GM18867 (cell line): ENCODE results near the gene CCDC150.
"Not testable (repeated sequence)": the region's sequence is repeated elsewhere in the genome, so short reads cannot be mapped to it uniquely, and the experiment has no call there.

ENCODE experiments used
- ATAC-seq: cut with Tn5 transposase; IDR thresholded peaks from one replicate; pipeline ENCODE4 v1.9.1; 2021; ENCODE audit warnings: mild to moderate bottlenecking, moderate library complexity; ENCODE audit not compliant: unreplicated experiment

CCDC150 gene

GRCh38 chr2:196710056-196710455 lies 70.5 kb downstream of the CCDC150 start:
- not testable (repeated sequence) for ATAC-seq

- no peak for ATAC-seq
These were observed 72.1 kb downstream of the CCDC150 start for GRCh38 chr2:196711625-196712024.

DNA sequence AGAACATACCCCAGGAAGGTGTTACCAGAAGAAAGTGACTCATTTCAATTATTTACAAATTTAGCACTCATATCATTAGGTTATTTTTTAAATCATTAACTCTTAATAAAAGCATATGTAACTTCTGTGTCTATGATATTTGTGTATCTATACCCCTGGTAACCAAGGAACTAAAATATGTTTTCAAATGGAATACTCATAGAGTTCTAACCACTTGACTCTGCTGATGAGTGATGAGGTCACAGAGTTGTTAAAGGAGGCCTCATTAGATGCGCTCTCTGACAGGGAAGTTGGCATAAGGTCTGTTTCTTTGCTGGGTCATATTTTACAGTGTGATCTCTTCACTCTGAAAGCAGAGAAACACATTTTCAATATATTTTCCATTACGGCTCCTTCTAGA lies 73.4 kb downstream of the CCDC150 start:
- ATAC-seq, result no peak

GRCh38 chr2:196718419-196719109 lies 79.0 kb downstream of the CCDC150 start:
- no peak for ATAC-seq

DNA sequence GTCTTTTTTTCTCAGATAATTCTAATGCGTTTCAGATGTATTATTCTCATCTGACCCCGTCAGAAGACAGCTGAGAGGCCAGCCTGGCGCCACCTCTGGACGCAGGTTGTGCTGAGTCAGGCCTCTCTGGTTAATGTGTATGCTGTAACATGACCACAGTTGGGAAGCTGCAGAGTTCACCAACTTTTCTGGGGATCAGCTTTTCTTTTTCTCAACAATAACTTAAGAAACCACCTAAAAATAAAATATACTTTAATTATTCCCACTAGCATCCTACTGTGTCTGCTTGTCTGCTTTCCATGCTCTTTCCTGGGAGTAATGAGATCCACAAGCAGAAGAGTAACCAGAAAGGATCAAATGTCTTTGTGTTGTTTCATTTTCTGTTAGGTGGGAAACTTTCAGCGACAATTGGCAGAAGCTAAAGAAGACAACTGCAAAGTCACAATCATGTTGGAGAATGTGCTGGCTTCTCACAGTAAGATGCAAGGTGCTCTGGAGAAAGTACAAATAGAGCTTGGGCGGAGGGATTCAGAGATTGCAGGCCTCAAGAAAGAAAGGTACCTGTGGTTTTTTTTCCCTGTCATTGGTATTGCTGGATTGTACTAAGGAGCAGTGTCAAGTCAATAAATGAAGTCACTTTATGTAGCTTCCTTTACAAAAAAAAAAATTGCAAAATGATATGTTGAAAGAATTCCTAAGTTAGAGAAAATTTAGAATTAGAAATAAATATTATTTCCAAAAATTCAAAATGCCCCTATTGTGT lies 79.8 kb downstream of the CCDC150 start:
- no peak for ATAC-seq

- no peak for ATAC-seq
These were observed 84.1 kb downstream of the CCDC150 start for GRCh38 chr2:196723571-196723970.

GRCh38 chr2:196725218-196725617 lies 85.7 kb downstream of the CCDC150 start:
- no peak for ATAC-seq

DNA sequence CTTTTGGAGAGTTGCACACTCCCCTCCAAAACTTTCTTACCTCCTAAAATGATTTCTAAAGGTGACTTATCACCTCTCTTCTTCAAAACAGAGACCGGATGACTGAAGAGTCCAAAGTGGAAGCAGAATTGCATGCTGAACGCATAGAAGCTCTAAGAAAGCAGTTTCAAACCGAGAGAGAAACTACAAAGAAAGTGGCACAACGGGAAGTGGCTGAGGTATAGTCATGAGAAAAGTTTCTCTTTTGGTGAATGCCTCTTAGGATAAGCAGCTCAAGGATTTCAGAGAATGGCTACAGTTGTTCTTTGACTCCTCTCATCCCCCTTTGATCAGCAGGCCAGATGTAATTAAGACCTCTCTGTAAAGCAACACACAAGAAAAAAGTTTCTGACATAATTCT lies 86.4 kb downstream of the CCDC150 start:
- peak; percentile 97 for ATAC-seq

DNA sequence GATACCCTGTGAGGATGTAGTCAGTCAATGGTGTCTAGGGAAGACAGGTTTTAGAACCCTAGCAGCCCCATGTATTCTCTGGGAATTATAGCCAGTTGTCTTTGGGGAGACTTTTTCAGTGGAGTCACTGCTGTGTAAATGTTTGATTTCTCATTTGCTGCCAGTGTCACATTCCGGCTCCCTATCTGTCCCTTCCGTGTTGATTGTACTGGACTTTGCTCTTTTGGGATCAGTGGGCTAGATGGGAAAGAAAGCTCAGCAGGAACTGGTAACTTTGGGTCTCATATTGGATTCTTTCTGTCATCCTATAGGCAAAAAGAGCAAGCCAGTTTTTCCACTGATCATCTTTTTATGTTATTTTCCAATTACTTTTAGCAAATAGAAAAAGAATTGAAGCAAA lies 89.9 kb downstream of the CCDC150 start:
- ATAC-seq, result no peak

- not testable (repeated sequence) for ATAC-seq
These were observed 97.1 kb downstream of the CCDC150 start for GRCh38 chr2:196736646-196737045.

GRCh38 chr2:196737046-196737445 lies 97.5 kb downstream of the CCDC150 start:
- ATAC-seq, result no peak

GRCh38 chr2:196739031-196739430 lies 99.5 kb downstream of the CCDC150 start:
- ATAC-seq, result no peak

DNA sequence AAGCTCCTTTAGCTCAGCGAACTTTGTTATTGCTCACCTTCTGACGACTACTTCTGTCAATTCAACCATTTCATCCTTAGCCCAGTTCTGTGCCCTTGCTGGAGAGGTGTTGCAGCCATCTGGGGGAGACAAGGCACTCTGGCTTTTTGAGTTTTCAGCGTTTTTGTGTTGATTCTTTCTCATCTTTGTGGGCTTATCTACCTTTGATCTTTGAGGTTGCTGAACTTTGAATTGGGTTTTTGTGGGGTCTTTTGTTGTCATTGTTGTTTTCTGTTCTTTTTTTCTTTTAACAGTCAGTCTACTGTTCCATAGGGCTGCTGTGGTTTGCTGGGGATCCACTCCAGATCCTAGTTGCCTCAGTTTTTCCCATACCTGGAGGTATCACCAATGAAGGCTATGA lies 102.7 kb downstream of the CCDC150 start:
- no peak for ATAC-seq

- no peak for ATAC-seq
These were observed 103.2 kb downstream of the CCDC150 start for GRCh38 chr2:196742685-196743084.

DNA sequence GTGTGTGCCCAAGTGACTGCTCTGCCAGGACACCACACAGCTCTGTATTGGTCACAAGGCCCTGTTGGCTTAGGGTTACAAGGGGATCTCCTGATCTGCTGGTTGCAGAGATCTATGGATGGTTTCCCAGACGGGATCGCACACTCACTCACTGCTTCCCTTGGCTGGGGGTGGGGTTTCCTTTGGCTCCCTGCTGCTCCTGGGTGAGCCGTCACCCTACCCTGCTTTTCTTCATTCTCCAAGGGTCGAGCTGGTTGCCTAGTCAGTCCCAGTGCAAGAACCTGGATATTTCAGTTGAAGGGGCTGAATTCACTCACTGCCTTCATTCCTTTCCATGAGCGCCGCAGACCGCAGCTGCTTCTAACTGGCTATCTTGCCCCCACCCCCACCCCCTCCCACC lies 103.7 kb downstream of the CCDC150 start:
- ATAC-seq, result no peak

DNA sequence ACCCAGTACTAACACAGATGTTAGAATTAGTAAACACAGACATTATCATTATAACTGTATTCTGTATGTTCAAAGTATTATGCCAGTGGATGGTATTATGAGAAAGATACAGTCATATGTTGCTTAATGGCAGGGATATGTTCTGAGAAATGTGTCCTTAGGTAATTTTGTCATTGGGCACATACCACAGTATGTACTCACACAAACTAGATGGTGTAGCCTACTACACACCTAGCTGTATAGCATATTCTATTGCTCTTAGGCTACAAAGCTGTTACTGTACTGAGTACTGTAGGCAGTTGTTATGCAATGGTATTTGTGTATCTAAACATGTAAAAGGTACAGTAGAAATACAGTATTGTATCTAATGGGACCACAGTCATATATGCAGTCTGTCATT lies 106.2 kb downstream of the CCDC150 start:
- ATAC-seq, result no peak

DNA sequence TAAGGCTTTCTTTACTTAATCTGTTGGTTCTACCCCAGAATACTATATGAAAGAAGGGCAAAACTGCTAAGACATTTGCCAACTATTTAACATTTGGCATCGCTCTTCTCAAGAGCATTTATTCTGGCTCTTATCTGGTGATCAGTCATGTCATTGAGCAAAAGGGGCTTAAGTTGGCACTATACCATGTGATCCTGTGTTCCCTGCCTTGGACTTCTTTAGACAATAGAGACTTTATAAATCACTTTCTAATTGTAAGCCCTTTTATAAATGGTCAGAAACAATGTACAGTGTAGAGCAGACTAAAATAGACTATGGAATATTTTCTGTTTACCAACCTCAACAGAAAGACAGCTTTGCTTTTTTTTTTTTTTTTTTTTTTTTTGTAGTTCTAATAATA lies 107.9 kb downstream of the CCDC150 start:
- no peak for ATAC-seq

GRCh38 chr2:196748123-196748522 lies 108.6 kb downstream of the CCDC150 start:
- no peak for ATAC-seq

DNA sequence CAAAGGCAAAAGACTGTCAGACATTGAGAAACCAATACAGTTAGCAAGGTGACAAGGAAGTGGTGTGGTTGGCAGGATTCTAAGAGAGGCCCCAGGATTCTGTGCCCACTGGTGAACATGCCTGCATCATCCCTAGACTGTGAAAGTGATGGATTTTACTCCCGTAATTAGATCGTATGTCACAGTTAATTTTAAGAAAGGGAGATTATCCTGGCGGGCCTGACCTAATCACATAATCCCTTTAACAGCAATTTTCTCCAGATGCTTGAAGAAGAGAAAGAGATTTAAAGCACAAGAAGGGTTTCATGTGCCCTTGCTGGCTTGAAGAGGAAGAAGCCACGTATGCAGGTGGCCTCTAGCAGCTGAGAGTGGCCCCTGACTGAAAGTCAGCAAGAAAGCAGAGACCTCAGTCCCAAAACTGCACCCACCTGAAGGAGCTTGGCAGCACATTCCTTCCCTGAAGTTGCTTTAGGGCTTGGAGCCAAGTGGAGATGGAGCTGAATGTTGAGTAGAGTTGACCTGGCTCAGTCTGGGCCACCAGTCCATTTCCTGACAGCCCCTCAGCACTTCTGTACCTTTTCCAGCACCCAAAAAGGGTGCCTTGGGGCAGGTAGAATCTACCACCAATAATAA lies 110.9 kb downstream of the CCDC150 start:
- no peak for ATAC-seq

- peak; percentile 98 for ATAC-seq
These were observed 111.6 kb downstream of the CCDC150 start for GRCh38 chr2:196750977-196751631.
